GM19397 (cell line): ENCODE measurements around the gene ST8SIA6.
"Not testable (repeated sequence)": the region's sequence is repeated elsewhere in the genome, so short reads cannot be mapped to it uniquely, and the experiment has no call there.

ENCODE experiments used
- ATAC-seq: cut with Tn5 transposase; IDR thresholded peaks from one replicate; pipeline ENCODE4 v1.9.1; 2021; ENCODE audit warnings: mild to moderate bottlenecking, moderate library complexity; ENCODE audit not compliant: unreplicated experiment

ST8SIA6 gene

GRCh38 chr10:17427666-17428350 is 26.6 kb downstream of the ST8SIA6 start:
- no peak for ATAC-seq

- ATAC-seq = no peak
These were observed 27.2 kb downstream of the ST8SIA6 start for GRCh38 chr10:17427201-17427600.

- ATAC-seq = no peak
These were observed 28.1 kb downstream of the ST8SIA6 start for GRCh38 chr10:17426263-17426750.

- ATAC-seq = no peak
These were observed 28.7 kb downstream of the ST8SIA6 start for GRCh38 chr10:17425584-17426262.

- ATAC-seq = no peak
These were observed 30.7 kb downstream of the ST8SIA6 start for GRCh38 chr10:17423632-17424186.

- no peak for ATAC-seq
These were observed 31.5 kb downstream of the ST8SIA6 start for GRCh38 chr10:17422931-17423330.

GRCh38 chr10:17418249-17418648 is 36.1 kb downstream of the ST8SIA6 start:
- ATAC-seq = no peak

GRCh38 chr10:17416442-17417211 is 37.8 kb downstream of the ST8SIA6 start:
- ATAC-seq = no peak

- no peak for ATAC-seq
These were observed 39.2 kb downstream of the ST8SIA6 start for GRCh38 chr10:17415046-17415658.

GRCh38 chr10:17414484-17414883 is 39.9 kb downstream of the ST8SIA6 start:
- ATAC-seq = no peak

- ATAC-seq = no peak
These were observed 40.5 kb downstream of the ST8SIA6 start for GRCh38 chr10:17413876-17414275.

- ATAC-seq = no peak
These were observed 42.1 kb downstream of the ST8SIA6 start for GRCh38 chr10:17412323-17412722.

GRCh38 chr10:17410907-17411306 is 43.5 kb downstream of the ST8SIA6 start:
- ATAC-seq = no peak

GRCh38 chr10:17409170-17409733 is 45.1 kb downstream of the ST8SIA6 start:
- no peak for ATAC-seq

- ATAC-seq = no peak
These were observed 47.3 kb downstream of the ST8SIA6 start for GRCh38 chr10:17407047-17407446.

GRCh38 chr10:17406036-17406834 is 48.2 kb downstream of the ST8SIA6 start:
- ATAC-seq = no peak

GRCh38 chr10:17403161-17403560 is 51.2 kb downstream of the ST8SIA6 start:
- no peak for ATAC-seq

- not testable (repeated sequence) for ATAC-seq
These were observed 52.4 kb downstream of the ST8SIA6 start for GRCh38 chr10:17402040-17402439.

GRCh38 chr10:17396004-17396403 is 58.4 kb downstream of the ST8SIA6 start:
- no peak for ATAC-seq

GRCh38 chr10:17394854-17395253 is 59.5 kb downstream of the ST8SIA6 start:
- ATAC-seq = no peak
